Ishikawa (cell line): ENCODE results near the gene ROM1.

Experiments
- CREB1 ChIP-seq: IDR thresholded peaks from 2 replicates; pipeline ENCODE4 v1.6.1; 2012; ENCODE audit warnings: low read depth
- RAD21 ChIP-seq: IDR thresholded peaks from 2 replicates; pipeline ENCODE4 v1.6.1; 2012; ENCODE audit warnings: low read depth
- TAF1 ChIP-seq: IDR thresholded peaks from 2 replicates; pipeline ENCODE4 v1.6.1; 2012; ENCODE audit warnings: low read depth, mild to moderate bottlenecking
- YY1 ChIP-seq: IDR thresholded peaks from 2 replicates; pipeline ENCODE4 v1.6.1; 2012; ENCODE audit warnings: low read depth
- TF ChIP-seq, protein P1 (sequence below): IDR thresholded peaks from 2 replicates; pipeline ENCODE4 v1.6.1; 2012

DNA sequence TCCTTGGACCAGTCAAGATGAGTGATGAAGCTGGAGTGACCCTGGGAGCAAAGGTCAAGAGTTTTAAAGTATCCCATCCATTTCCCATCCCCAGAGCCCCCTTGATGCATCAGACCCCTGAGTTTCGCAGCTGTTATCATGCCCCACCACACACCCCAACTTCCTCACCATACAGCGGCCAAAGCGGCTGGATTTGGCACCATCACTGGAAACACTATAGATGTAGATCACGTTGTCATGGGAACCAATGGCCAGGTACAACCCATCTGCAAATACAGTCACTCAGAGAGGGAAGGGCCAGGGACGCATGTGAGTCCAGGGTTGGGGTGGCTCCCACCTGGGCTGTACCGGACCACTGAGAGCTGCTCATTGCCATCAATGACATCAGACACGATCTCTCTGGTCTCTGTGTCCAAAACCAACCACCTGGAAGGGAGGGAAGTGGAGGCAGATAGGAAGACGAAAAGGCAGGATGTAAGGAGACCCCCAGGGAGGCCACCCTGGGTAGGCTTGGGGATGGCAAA lies 9.2 kb upstream of the ROM1 start:
- TF ChIP-seq YY1 (no peak), RAD21 (no peak), TAF1 (no peak), CREB1 (no peak)
- TF ChIP-seq, protein P1, sequence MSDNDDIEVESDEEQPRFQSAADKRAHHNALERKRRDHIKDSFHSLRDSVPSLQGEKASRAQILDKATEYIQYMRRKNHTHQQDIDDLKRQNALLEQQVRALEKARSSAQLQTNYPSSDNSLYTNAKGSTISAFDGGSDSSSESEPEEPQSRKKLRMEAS, result no peak
